22Rv1 (cell line): Measurements from ENCODE around the gene ZNF423.

Experiments
- ZFX ChIP-seq: fragments of 450-650 bp; IDR thresholded peaks from 2 replicates; pipeline ENCODE4 v1.6.1; 2017; ENCODE audit warnings: antibody characterized with exemption, borderline replicate concordance
- TF ChIP-seq, protein P1 (sequence below): fragments of 450-650 bp; IDR thresholded peaks from 2 replicates; pipeline ENCODE4 v1.5.1; 2017; ENCODE audit warnings: mild to moderate bottlenecking

- TF ChIP-seq, protein P1, sequence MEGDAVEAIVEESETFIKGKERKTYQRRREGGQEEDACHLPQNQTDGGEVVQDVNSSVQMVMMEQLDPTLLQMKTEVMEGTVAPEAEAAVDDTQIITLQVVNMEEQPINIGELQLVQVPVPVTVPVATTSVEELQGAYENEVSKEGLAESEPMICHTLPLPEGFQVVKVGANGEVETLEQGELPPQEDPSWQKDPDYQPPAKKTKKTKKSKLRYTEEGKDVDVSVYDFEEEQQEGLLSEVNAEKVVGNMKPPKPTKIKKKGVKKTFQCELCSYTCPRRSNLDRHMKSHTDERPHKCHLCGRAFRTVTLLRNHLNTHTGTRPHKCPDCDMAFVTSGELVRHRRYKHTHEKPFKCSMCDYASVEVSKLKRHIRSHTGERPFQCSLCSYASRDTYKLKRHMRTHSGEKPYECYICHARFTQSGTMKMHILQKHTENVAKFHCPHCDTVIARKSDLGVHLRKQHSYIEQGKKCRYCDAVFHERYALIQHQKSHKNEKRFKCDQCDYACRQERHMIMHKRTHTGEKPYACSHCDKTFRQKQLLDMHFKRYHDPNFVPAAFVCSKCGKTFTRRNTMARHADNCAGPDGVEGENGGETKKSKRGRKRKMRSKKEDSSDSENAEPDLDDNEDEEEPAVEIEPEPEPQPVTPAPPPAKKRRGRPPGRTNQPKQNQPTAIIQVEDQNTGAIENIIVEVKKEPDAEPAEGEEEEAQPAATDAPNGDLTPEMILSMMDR, result no peak
- no peak for TF ChIP-seq ZFX
These were observed 168.4 kb downstream of the ZNF423 start for GRCh38 chr16:49687476-49688002.
